Measurements from ENCODE around the gene TOLLIP.

DNA sequence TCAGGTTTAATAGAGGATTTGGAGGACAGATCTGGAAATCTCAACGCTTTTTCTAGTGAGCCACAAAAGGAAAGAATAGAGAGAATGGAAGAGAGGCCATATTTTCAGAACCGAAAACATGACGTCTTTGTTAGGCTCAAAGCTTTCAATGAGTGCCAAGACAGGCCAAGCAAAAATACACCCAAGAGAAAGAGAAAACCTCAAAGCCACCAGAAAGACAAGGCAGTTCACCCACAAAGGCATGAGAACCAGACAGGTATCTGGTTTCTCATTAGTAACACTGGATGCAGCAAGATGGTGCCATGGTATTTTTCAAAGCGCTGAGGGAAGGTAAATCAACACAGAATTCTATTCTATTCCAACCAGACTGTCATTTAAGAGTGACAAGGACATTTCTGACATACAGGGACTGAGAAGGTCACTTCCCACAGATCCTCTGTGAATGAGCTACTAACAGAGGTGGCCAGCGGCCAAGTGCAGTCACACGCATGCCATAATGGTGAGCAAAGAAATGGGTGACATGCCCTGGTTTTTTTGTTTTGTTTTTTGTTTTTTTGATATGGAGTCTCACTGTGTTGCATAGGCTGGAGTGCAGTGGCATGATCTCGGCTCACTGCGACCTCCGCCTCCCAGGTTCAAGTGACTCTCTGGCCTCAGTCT is 41.9 kb downstream of the TOLLIP start:
- no peak for TF ChIP-seq POLR2A (IDR thresholded peaks at IDR 0.05)
- TF ChIP-seq, protein P1, sequence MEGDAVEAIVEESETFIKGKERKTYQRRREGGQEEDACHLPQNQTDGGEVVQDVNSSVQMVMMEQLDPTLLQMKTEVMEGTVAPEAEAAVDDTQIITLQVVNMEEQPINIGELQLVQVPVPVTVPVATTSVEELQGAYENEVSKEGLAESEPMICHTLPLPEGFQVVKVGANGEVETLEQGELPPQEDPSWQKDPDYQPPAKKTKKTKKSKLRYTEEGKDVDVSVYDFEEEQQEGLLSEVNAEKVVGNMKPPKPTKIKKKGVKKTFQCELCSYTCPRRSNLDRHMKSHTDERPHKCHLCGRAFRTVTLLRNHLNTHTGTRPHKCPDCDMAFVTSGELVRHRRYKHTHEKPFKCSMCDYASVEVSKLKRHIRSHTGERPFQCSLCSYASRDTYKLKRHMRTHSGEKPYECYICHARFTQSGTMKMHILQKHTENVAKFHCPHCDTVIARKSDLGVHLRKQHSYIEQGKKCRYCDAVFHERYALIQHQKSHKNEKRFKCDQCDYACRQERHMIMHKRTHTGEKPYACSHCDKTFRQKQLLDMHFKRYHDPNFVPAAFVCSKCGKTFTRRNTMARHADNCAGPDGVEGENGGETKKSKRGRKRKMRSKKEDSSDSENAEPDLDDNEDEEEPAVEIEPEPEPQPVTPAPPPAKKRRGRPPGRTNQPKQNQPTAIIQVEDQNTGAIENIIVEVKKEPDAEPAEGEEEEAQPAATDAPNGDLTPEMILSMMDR (IDR thresholded peaks at IDR 0.05): no peak

All from stomach (tissue), 4 donors.